Fibroblast of lung (primary cell): ENCODE measurements around the gene CAMKMT. TPM values are rescaled to one million over a fixed set of nuclear protein-coding genes. Genes with fewer than 3 reads are reported as not detected.

Source experiments
- DNase-seq, 2 donors: peaks; one replicate each; pipeline versions ENCODE4 v3.0.0 to v3.0.0-alpha.2; 2010; ENCODE audit warnings: low read depth in 2 of 2
- H2AFZ ChIP-seq: 2 replicates; pipeline ENCODE4 v1.5.1; 2012; ENCODE audit warnings: low read length, control low read depth, inconsistent platforms
- H3K27ac ChIP-seq: 2 replicates; pipeline ENCODE4 v1.5.1; 2011; ENCODE audit warnings: low read length, control low read depth; ENCODE audit not compliant: insufficient read depth
- H3K27me3 ChIP-seq: 2 replicates; pipeline ENCODE4 v1.5.1; 2011; ENCODE audit warnings: mild to moderate bottlenecking, low read length; ENCODE audit not compliant: control insufficient read depth, insufficient read depth
- H3K36me3 ChIP-seq: 2 replicates; pipeline ENCODE4 v1.5.1; 2011; ENCODE audit warnings: low read length; ENCODE audit not compliant: control insufficient read depth, insufficient read depth
- H3K4me1 ChIP-seq: 2 replicates; pipeline ENCODE4 v1.5.1; 2011; ENCODE audit warnings: low read length; ENCODE audit not compliant: control insufficient read depth, insufficient read depth; ENCODE audit errors: extremely low read depth
- H3K4me2 ChIP-seq: 2 replicates; pipeline ENCODE4 v1.5.1; 2011; ENCODE audit warnings: low read length, control low read depth; ENCODE audit not compliant: insufficient read depth; ENCODE audit errors: extremely low read depth
- H3K4me3 ChIP-seq, 4 experiments: fragments of 200-600 bp in 1 of 4; sonication (generic) in 1 of 4; replicated peaks in 1 of 4; 2 replicates each; pipeline ENCODE4 v1.5.1; 2011 to 2016; ENCODE audit warnings: low read length in 4 of 4, low read depth in 3 of 4, mild to moderate bottlenecking in 3 of 4, control low read depth in 2 of 4, inconsistent platforms in 1 of 4, mixed read lengths in 1 of 4; ENCODE audit not compliant: insufficient read depth in 1 of 4; ENCODE audit errors: control extremely low read depth in 1 of 4
- H3K79me2 ChIP-seq: 2 replicates; pipeline ENCODE4 v1.5.1; 2012; ENCODE audit warnings: mild to moderate bottlenecking, low read length, inconsistent platforms; ENCODE audit not compliant: control insufficient read depth, insufficient read depth
- H3K9ac ChIP-seq: 2 replicates; pipeline ENCODE4 v1.5.1; 2011; ENCODE audit warnings: mild to moderate bottlenecking, low read length, control low read depth; ENCODE audit not compliant: insufficient read depth
- H3K9me3 ChIP-seq: 2 replicates; pipeline ENCODE4 v1.5.1; 2012; ENCODE audit warnings: low read depth, low read length; ENCODE audit not compliant: control insufficient read depth, insufficient read depth
- H4K20me1 ChIP-seq: 2 replicates; pipeline ENCODE4 v1.5.1; 2011; ENCODE audit warnings: low read length; ENCODE audit not compliant: control insufficient read depth, insufficient read depth; ENCODE audit errors: extremely low read depth
- EZH2 ChIP-seq: IDR thresholded peaks from 2 replicates; pipeline ENCODE4 v1.5.1; 2012; ENCODE audit warnings: low read length, control low read depth, mild to moderate bottlenecking; ENCODE audit errors: missing control alignments
- polyA plus RNA-seq, 2 donors: library from polyadenylated mRNA; depleted of rRNA in 1 of 2; stranded (reverse) in 1 of 2; unstranded in 1 of 2; fragments of >200 nt; gene quantifications; 2 replicates each; pipeline ENCODE4 v1.2.1, GENCODE V29; 2011 to 2012; ENCODE audit warnings: missing spikeins in 1 of 2
- total RNA-seq: library from RNA; depleted of rRNA; stranded (reverse); fragments of >200 nt; gene quantifications from 2 replicates; pipeline ENCODE4 v1.2.1, GENCODE V29; 2014
- TF ChIP-seq, protein P1 (sequence below), 2 donors: IDR thresholded peaks in 1 of 2; conservative IDR thresholded peaks in 1 of 2; 1 replicate in 1 of 2; 2 replicates in 1 of 2; pipeline ENCODE4 v1.5.1; 2011 to 2012; ENCODE audit warnings: low read length in 2 of 2, control low read depth in 1 of 2, inconsistent platforms in 1 of 2, low read depth in 1 of 2, mild to moderate bottlenecking in 1 of 2

Gene CAMKMT
- total and polyA plus RNA-seq, 2 donors (not counting 1 experiment from before 2014, with no cell fraction given): 7.9 to 11.6 TPM

DNA sequence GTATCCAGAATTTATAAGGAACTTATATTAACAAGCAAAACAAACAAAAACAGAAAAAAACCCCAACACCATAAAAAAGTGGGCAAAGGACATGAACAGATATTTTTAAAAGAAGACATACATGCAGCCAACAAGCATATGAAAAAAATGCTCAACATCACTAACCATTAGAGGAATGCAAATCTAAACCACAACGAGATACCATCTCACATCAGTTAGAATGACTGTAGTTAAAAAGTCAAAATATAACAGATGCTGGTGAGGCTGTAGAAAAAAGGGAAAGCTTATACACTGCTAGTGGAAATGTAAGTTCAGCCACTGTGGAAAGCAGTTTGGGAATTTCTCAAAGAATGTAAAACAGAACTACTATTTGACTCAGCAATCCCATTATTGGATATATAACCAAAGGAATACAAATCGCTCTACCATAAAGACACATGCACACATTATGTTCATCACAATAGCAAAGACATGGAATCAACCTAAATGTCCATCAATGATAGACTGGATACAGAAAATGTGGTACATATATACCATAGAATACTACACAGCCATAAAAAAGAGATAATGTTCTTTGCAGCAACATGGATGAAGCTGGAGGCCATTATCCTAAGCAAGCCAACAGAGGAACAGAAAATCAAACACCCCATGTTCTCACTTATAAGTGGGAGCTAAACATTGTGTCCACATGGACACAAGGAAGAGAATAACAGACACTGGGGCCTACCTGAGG, 25.8 kb upstream of the CAMKMT start:
- no peaks in the 10 kb centered on the region for H3K79me2 ChIP-seq
- no peak overlapping the region for H3K9ac ChIP-seq
- no peaks in the 10 kb centered on the region for H3K27me3 ChIP-seq
- no peak overlapping the region for H2AFZ ChIP-seq
- peak in 1 of 2 donors; percentile 63 for DNase-seq
- H3K27ac ChIP-seq: no peak overlapping the region
- no peaks in the 10 kb centered on the region for H4K20me1 ChIP-seq
- no peak overlapping the region for H3K4me2 ChIP-seq
- no peaks in the 10 kb centered on the region for H3K9me3 ChIP-seq
- peaks cover 8% of the 10 kb centered on the region for H3K36me3 ChIP-seq
- no peak for TF ChIP-seq EZH2
- TF ChIP-seq, protein P1, sequence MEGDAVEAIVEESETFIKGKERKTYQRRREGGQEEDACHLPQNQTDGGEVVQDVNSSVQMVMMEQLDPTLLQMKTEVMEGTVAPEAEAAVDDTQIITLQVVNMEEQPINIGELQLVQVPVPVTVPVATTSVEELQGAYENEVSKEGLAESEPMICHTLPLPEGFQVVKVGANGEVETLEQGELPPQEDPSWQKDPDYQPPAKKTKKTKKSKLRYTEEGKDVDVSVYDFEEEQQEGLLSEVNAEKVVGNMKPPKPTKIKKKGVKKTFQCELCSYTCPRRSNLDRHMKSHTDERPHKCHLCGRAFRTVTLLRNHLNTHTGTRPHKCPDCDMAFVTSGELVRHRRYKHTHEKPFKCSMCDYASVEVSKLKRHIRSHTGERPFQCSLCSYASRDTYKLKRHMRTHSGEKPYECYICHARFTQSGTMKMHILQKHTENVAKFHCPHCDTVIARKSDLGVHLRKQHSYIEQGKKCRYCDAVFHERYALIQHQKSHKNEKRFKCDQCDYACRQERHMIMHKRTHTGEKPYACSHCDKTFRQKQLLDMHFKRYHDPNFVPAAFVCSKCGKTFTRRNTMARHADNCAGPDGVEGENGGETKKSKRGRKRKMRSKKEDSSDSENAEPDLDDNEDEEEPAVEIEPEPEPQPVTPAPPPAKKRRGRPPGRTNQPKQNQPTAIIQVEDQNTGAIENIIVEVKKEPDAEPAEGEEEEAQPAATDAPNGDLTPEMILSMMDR (conservative IDR thresholded peaks at IDR 0.05 in 1 of 2, IDR thresholded peaks at IDR 0.05 in 1 of 2; ENCODE audit: low read depth in 1 of 2, low read length in 2 of 2): no peak
- H3K4me3 ChIP-seq: no peak overlapping the region
- H3K4me1 ChIP-seq: no peaks in the 10 kb centered on the region

DNA sequence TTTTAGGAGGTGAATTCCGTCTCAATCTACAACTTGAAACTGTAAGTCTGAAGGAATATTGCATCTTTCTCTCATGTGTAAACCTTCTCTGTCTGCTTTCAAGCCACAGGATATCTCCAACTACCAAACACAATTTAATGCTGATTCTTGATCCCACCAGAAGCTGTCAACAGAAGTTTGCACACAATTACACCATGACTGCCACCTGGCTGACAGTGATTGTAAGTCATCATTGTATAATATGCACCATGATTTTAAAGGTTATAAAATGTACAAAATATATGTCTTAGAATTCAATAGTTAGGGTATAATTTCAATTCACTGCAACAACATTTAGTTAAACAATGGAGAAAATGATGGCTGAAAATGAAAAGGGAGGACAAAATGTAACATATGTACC, 18.9 kb upstream of the CAMKMT start:
- DNase-seq: peak in 1 of 2 donors; percentile 26
- H4K20me1 ChIP-seq: no peaks in the 10 kb centered on the region

DNA sequence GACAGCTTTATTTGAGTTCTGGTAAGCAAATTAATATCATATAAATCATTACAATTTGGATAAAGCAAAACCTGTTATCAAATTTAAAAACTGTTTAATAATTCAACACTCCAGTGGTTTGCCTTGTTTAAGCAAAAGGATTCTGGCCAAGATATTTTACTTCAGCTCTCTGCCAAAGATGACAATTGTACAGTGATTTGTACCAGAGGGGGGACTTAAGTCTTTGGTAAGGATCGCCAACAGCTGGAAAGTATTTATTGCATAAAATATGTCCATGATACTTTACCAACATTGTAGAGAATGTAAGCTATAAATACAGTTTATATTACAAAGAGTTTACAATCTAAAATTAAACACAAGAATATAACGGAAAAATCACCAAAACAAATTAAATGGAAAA, 14.2 kb upstream of the CAMKMT start:
- no peak overlapping the region for H3K27ac ChIP-seq
- no peaks in the 10 kb centered on the region for H4K20me1 ChIP-seq
- peaks cover 7% of the 10 kb centered on the region for H3K4me1 ChIP-seq
- peaks cover 3% of the 10 kb centered on the region for H3K79me2 ChIP-seq
- H3K4me3 ChIP-seq: no peak overlapping the region
- H3K9ac ChIP-seq: no peak overlapping the region
- peaks cover 2% of the 10 kb centered on the region for H3K36me3 ChIP-seq
- no peaks in the 10 kb centered on the region for H3K9me3 ChIP-seq
- H3K4me2 ChIP-seq: peak overlapping the region; percentile 9
- H2AFZ ChIP-seq: no peak overlapping the region
- DNase-seq: no peak
- H3K27me3 ChIP-seq: no peaks in the 10 kb centered on the region
- TF ChIP-seq EZH2: no peak
- TF ChIP-seq, protein P1 (conservative IDR thresholded peaks at IDR 0.05 in 1 of 2, IDR thresholded peaks at IDR 0.05 in 1 of 2; ENCODE audit: low read depth in 1 of 2, low read length in 2 of 2): no peak

More for the DNA sequence above, 18.9 kb upstream of the CAMKMT start:
- no peak overlapping the region for H2AFZ ChIP-seq
- peaks cover 2% of the 10 kb centered on the region for H3K79me2 ChIP-seq
- H3K27ac ChIP-seq: no peak overlapping the region
- H3K36me3 ChIP-seq: peaks cover 5% of the 10 kb centered on the region
- H3K9ac ChIP-seq: no peak overlapping the region
- no peaks in the 10 kb centered on the region for H3K4me1 ChIP-seq
- TF ChIP-seq, protein P1 (conservative IDR thresholded peaks at IDR 0.05 in 1 of 2, IDR thresholded peaks at IDR 0.05 in 1 of 2; ENCODE audit: low read depth in 1 of 2, low read length in 2 of 2): no peak
- no peak for TF ChIP-seq EZH2
- no peaks in the 10 kb centered on the region for H3K27me3 ChIP-seq
- H3K4me2 ChIP-seq: no peak overlapping the region
- no peaks in the 10 kb centered on the region for H3K9me3 ChIP-seq
- H3K4me3 ChIP-seq: no peak overlapping the region
